GM23248 (cell line): ENCODE results near the gene PTPN1.

Source experiments
- EZH2 ChIP-seq: fragments of 200-600 bp; sonication (generic); IDR thresholded peaks from 2 replicates; pipeline ENCODE4 v1.6.1; 2018; ENCODE audit warnings: antibody characterized with exemption, mild to moderate bottlenecking; ENCODE audit not compliant: insufficient read depth, poor library complexity, severe bottlenecking
- EZH2phosphoT487 ChIP-seq: fragments of 200-600 bp; sonication (generic); IDR thresholded peaks from 2 replicates; pipeline ENCODE4 v1.6.1; 2018; ENCODE audit warnings: antibody characterized with exemption, moderate library complexity, mild to moderate bottlenecking, low read depth; ENCODE audit not compliant: insufficient read depth

DNA sequence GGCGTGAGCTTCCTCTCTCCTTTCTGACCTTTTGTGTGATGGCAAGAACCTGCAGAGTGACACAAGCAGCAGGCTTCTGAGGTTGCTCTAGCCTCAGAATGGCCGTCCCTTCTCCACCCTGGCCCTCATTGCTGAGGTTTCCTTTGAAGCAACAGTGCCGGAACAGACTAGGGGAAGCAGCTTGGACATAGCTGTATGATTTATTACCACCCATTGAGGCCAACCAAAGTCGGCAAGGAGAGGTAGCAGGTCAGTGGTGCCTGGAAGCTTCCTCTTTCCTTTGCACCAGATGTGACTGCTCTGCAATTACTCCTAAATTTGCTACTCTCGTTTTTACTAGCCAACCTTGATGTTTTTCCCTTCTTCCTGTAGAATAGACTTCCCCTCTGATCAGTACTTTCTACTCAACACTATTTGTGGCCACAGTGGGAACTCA, 31.4 kb downstream of the PTPN1 start:
- TF ChIP-seq EZH2, result no peak
- no peak for TF ChIP-seq EZH2phosphoT487
